Ishikawa (cell line): Measurements from ENCODE around the gene ATXN1.

ENCODE experiments used
- CEBPB ChIP-seq: IDR thresholded peaks from 2 replicates; pipeline ENCODE4 v1.6.1; 2012
- CREB1 ChIP-seq: IDR thresholded peaks from 2 replicates; pipeline ENCODE4 v1.6.1; 2012; ENCODE audit warnings: low read depth
- EGR1 ChIP-seq: IDR thresholded peaks from 2 replicates; pipeline ENCODE4 v1.6.1; 2012
- EP300 ChIP-seq: IDR thresholded peaks from 2 replicates; pipeline ENCODE4 v1.6.1; 2012; ENCODE audit warnings: borderline replicate concordance
- FOXM1 ChIP-seq: IDR thresholded peaks from 2 replicates; pipeline ENCODE4 v1.6.1; 2012; ENCODE audit warnings: low read depth, borderline replicate concordance
- NFIC ChIP-seq: IDR thresholded peaks from 2 replicates; pipeline ENCODE4 v1.6.1; 2012
- RAD21 ChIP-seq: IDR thresholded peaks from 2 replicates; pipeline ENCODE4 v1.6.1; 2012; ENCODE audit warnings: low read depth
- TAF1 ChIP-seq: IDR thresholded peaks from 2 replicates; pipeline ENCODE4 v1.6.1; 2012; ENCODE audit warnings: low read depth, mild to moderate bottlenecking
- TCF12 ChIP-seq: IDR thresholded peaks from 2 replicates; pipeline ENCODE4 v1.6.1; 2012; ENCODE audit warnings: low read depth
- TEAD4 ChIP-seq: IDR thresholded peaks from 2 replicates; pipeline ENCODE4 v1.6.1; 2012
- USF1 ChIP-seq: IDR thresholded peaks from 2 replicates; pipeline ENCODE4 v1.6.1; 2012
- YY1 ChIP-seq: IDR thresholded peaks from 2 replicates; pipeline ENCODE4 v1.6.1; 2012; ENCODE audit warnings: low read depth
- ZBTB7A ChIP-seq: IDR thresholded peaks from 2 replicates; pipeline ENCODE4 v1.6.1; 2012; ENCODE audit warnings: low read depth
- TF ChIP-seq, protein P1 (sequence below): IDR thresholded peaks from 2 replicates; pipeline ENCODE4 v1.6.1; 2012; ENCODE audit warnings: low read depth, mild to moderate bottlenecking
- TF ChIP-seq, protein P2 (sequence below): IDR thresholded peaks from 2 replicates; pipeline ENCODE4 v1.6.1; 2012

Gene ATXN1

GRCh38 chr6:16369989-16370388 is 391.3 kb downstream of the ATXN1 start:
- TF ChIP-seq ZBTB7A (no peak), RAD21 (no peak)

GRCh38 chr6:16369140-16369745 is 392.0 kb downstream of the ATXN1 start:
- no peak for TF ChIP-seq USF1
- TF ChIP-seq TEAD4, result no peak
- TF ChIP-seq EGR1, result no peak

GRCh38 chr6:16367571-16367970 is 393.7 kb downstream of the ATXN1 start:
- no peak for TF ChIP-seq USF1

DNA sequence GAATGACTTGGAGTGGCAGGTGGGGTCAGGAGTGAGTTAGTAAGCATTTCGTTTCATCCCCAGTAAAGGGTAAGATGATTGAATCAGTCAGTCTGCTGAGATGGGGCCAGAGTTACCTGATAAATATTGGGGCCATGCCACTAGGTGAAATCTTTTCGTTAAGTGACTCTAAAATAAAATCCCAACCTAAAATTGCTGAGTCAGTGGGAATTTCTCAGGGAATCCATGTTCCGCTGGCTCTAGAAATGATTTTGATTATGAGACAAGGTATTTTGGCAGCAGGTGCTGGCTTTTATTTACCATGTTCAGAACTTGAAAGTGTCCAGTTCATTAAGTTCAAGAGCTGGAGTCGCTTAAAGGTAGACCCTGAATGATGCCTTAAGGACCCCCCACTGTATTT is 397.5 kb downstream of the ATXN1 start:
- TF ChIP-seq FOXM1, result no peak
- TF ChIP-seq RAD21, result no peak
- TF ChIP-seq CEBPB, result no peak
- TF ChIP-seq CREB1, result no peak
- no peak for TF ChIP-seq NFIC
- no peak for TF ChIP-seq TEAD4
- no peak for TF ChIP-seq TCF12
- TF ChIP-seq ZBTB7A, result no peak
- no peak for TF ChIP-seq EP300
- TF ChIP-seq YY1, result no peak
- TF ChIP-seq EGR1, result no peak

DNA sequence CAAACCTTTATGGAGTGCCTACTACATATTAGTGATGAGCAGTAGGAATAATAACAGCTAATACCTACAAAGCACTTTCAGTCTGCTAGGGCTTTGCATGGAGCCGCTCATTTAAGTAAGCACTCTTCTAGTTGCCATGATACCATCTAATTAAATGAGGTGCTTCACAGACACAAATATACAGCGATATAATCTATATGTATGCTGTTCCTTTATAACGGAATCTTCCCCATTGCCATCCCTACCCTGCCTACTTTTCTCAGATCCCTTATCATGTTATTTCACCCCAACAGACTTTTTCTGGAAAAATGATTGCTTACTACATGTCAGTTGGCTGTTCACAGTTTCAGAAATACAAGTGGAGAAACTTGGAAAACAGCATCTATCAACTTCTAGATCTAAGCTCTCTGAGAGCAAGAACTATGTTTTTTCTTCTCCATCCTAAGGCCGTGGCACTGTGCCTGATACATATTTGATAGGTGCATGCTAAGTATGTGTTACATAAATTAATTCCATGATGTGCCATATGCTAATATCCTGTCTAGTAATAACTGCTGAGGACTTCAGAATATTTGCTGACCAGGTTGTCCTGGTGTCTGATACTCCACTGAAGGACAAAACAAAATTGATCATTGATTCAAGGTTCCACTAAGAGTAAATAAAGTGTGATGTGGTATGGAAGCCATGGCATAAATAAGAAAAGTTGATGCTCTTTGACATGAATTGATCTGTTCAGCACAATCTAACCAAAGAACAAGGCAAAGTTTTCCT is 398.3 kb downstream of the ATXN1 start:
- TF ChIP-seq EP300 (no peak), FOXM1 (no peak), ZBTB7A (no peak), USF1 (no peak), CEBPB (no peak), EGR1 (no peak)
- TF ChIP-seq, protein P1, sequence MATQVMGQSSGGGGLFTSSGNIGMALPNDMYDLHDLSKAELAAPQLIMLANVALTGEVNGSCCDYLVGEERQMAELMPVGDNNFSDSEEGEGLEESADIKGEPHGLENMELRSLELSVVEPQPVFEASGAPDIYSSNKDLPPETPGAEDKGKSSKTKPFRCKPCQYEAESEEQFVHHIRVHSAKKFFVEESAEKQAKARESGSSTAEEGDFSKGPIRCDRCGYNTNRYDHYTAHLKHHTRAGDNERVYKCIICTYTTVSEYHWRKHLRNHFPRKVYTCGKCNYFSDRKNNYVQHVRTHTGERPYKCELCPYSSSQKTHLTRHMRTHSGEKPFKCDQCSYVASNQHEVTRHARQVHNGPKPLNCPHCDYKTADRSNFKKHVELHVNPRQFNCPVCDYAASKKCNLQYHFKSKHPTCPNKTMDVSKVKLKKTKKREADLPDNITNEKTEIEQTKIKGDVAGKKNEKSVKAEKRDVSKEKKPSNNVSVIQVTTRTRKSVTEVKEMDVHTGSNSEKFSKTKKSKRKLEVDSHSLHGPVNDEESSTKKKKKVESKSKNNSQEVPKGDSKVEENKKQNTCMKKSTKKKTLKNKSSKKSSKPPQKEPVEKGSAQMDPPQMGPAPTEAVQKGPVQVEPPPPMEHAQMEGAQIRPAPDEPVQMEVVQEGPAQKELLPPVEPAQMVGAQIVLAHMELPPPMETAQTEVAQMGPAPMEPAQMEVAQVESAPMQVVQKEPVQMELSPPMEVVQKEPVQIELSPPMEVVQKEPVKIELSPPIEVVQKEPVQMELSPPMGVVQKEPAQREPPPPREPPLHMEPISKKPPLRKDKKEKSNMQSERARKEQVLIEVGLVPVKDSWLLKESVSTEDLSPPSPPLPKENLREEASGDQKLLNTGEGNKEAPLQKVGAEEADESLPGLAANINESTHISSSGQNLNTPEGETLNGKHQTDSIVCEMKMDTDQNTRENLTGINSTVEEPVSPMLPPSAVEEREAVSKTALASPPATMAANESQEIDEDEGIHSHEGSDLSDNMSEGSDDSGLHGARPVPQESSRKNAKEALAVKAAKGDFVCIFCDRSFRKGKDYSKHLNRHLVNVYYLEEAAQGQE, result no peak

DNA sequence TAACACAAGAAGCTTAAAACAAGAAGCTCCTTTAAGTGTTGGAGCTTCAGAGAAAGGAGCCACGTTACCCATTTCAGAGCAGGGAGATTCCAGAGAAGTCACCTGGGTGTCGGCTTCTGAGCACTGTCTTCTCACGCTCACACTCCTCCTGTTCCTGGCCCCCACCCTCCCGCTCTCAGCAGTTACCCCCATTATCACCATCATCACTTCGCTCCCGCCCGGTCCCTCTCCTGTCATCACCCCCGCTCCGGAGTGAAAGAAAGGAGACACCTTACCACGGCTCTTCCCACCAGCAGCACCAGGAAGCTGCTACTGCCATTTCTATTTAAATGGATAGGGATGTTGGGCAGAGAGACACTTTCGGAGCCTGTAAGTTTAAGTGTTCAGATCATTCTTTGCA is 399.0 kb downstream of the ATXN1 start:
- TF ChIP-seq USF1 (no peak), CEBPB (no peak), TCF12 (no peak), EP300 (no peak), RAD21 (no peak), NFIC (no peak), ZBTB7A (no peak), TAF1 (no peak), TEAD4 (no peak), YY1 (no peak), FOXM1 (no peak), EGR1 (no peak), CREB1 (no peak)
- TF ChIP-seq, protein P1, result no peak
- TF ChIP-seq, protein P2, sequence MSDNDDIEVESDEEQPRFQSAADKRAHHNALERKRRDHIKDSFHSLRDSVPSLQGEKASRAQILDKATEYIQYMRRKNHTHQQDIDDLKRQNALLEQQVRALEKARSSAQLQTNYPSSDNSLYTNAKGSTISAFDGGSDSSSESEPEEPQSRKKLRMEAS, result no peak

- TF ChIP-seq NFIC (no peak), EP300 (no peak), TAF1 (no peak), ZBTB7A (no peak), EGR1 (no peak), CREB1 (no peak), YY1 (no peak), TEAD4 (no peak), RAD21 (no peak), CEBPB (no peak), FOXM1 (no peak), USF1 (no peak), TCF12 (no peak)
- TF ChIP-seq, protein P2, result no peak
- TF ChIP-seq, protein P1, result no peak
Observed at GRCh38 chr6:16361861-16362260, 399.4 kb downstream of the ATXN1 start.
